GM21619 (cell line): Measurements from ENCODE around the gene FBXO8.

Source experiments
- ATAC-seq: cut with Tn5 transposase; IDR thresholded peaks from one replicate; pipeline ENCODE4 v1.9.1; 2021; ENCODE audit not compliant: unreplicated experiment

The FBXO8 gene

DNA sequence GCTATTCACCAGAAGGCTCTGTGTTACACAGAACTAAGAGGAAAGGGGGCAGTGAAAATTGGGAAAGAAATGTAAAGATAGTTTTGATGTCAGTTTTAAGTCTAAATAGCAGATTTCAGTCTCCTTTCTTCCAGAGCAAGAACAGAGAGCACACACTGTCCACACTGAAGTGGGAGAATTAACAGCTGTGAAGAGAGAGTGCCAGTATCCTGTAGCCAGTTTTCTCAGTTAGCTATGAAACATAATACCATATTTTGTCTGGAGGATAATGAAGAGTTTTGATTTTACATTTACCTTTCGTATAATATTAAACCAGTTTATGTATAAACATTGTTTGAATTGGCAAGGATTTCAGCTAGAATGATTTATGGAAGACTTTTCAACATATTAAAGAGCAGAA lies 35.1 kb downstream of the FBXO8 start:
- ATAC-seq: no peak

DNA sequence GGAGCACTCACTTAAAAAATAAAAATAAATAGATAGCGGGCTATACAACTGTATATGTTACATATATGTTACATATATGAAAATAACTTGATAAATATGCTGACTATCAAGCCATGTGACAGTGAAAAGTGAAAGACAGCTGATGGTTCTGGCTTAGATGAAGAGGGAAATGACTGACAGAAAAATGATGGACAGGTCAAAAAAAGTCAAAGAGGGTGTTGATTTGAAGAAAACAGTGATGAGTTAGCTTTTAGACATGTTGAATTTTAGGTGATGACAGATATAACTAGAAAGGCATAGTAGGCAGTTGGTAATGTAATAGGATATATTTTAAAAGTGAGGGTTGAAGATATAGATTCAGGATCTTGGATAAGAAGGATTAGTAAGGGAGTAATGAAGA lies 37.8 kb downstream of the FBXO8 start:
- ATAC-seq: no peak

- no peak for ATAC-seq
These were observed 39.0 kb downstream of the FBXO8 start for GRCh38 chr4:174244441-174244840.

DNA sequence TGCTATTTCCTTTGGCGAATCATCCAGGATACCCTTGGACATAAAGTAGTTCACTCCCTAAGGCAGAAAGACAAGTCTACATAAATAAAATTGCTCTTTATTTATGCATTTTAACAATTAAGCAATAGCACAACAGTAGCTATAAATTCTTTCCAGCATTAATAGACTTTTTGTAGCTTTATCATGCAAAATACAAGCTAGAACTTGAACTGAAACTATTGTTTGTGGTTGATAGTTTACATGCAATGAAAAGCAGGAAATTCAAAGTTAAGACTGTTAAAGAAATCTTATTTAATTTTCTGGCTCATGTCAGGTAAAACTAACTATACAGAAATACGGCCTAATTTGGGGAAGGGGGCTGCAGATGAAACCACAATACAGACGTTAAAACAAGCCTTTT lies 42.3 kb downstream of the FBXO8 start:
- ATAC-seq: no peak

DNA sequence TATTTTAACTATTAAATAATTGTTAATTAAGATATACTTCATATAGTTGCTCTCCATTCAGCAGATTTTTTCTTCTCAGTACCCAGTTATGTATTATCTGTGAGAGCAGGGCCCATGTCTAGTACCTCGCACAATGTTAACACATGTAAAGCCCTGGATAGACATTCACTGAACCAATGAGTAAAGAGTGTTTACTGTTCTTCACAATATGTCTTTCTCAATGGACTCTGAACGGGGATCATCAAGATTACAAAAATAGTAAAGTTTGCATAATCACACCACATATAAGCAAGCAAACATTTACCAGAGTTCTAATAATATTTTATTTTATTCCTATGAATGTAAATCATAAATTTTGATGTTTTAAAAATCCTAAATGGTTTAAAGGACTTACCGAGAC lies 47.1 kb downstream of the FBXO8 start:
- no peak for ATAC-seq

GRCh38 chr4:174230680-174231079 lies 52.8 kb downstream of the FBXO8 start:
- no peak for ATAC-seq

GRCh38 chr4:174230148-174230547 lies 53.3 kb downstream of the FBXO8 start:
- no peak for ATAC-seq

DNA sequence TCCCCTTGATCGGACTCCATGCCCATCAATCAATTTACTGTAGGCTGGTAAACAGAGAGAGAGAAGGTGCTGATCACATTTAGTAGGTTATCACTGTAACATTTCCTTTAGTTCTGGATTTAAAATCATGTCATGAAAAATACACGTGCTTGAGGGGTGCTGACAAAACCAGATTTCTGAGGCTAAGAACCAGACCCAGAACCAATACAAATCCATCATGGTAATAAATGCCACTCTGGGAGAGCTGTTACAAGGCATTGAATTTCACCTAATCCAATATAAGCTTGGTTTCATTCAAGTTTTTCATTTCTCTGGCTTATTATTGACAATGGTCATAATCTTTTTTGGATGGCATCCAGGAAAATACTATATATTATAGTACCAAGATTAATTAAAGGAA lies 54.5 kb downstream of the FBXO8 start:
- no peak for ATAC-seq

DNA sequence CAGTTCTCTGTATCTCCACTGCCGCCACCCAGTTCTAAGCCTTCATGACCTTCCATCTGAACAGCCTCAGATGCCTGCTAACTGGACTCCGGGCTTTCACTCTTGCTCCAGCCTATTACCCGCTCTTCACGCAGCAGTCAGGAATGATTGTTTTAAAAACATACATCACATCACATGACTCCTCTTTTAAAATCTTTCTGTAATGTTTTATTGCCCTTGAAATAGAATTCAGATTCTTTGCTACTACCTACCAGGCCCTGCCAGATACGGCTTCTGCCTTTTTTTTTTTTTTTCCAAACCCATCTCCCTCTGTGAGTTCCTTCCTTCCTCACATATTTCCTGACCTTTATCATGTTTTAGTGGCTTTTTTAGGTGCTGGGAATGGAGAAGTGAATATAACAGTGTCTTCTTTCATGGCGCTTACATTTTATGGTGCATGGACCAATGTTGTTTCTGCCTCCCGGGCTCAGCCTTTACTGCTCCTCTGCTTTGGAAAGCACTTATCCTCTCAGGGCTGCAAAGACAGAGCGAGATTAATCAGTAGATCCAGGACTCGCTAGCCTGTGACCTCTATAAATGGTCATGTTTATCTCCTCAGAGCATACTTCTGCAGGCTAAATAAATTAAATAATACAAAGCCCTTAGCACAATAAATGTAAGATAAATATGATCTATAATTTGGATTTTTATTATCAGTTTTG lies 58.0 kb downstream of the FBXO8 start:
- ATAC-seq: no peak

- no peak for ATAC-seq
These were observed 58.9 kb downstream of the FBXO8 start for GRCh38 chr4:174224550-174224949.

DNA sequence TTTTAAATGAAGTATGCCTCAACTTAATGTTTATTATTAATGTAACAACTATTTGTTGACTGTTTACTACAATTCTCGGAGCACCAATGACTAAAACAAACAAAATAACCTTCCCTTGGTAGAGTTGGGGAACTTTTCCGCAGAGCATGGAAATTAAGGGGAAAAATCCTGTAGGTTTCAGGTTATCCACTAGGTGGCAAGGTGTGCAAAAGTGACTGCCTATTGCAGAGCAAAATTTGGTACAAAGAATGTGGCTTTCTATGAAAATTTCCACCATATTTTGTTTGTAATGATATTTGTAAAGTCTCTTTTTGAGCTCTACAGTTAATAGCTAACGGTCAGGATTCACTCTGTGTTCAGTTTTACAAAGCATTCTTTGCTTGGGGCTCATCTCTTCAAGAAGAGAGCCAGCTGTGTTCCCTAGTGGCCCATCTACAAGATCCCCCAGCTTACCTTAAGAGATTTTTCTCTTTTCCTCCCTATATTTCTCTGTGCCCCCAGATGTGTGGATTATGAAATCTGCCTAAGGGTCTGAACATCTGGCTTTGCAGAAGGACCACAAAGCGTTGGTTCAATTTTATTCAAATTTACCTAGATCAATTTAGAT lies 61.1 kb downstream of the FBXO8 start:
- peak; percentile 75 for ATAC-seq

GRCh38 chr4:174218127-174218790 lies 65.2 kb downstream of the FBXO8 start:
- no peak for ATAC-seq

DNA sequence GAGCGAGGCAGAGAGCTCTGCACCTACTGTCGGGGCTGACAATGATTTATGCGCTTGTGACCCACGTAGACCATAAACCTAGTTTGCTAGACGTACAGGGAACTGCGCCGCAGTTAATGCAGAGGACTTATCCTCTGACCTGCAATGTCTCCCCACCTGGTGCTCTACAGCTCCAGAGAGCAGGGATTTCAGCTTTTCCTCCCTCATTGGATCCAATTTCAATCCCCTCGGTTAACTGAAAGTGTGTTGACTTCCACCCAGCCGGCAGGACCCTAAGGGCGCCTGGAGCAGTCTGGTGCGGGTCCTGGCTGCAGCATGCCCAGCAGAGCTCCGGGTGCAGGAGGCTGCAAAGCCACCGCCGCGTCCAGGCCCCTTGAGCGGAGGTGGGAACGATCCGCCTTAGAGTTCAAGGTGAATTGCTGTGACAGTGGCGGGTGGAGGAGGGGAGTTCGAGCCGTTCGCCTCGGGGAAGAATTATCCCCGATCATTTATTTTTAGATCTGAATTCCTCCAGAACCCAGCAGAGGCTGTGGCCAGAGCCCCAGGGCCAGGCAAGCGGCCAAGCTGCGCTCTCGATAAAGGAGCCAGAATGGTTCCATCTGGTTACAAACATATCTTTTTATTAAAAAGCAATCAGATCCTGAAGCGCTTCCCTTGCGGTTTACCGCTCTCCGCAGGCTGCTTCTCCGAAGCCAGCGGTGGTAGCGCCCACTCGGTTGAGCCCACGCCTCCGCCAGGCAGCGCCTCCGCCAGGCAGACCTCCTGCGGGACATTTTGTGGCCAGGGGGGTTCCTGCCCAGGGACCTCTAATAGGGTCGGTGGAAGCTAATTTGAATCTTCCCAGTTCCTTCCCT lies 66.0 kb downstream of the FBXO8 start:
- no peak for ATAC-seq

DNA sequence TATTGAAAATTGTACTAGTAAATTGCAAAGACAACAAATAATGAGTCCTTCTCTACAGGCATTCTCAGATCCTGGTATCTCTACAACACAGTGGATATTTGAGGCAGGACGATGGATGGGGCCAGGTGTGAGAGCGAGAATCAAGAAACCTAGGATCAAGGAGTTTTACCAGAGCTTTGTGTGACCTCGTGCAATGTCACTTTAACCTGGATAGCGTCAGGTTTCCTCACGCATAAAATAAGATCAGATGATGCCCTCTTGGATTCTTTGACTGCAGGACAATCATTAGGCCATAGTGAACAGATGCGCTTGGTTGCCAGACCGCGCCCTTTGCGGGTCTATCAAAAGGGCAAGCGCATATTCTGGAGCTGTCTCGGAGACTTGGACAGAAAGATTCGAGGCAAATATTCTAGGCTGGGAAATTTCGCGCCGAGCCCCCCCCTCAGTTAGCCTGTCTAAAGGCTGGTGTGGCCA lies 66.6 kb downstream of the FBXO8 start:
- no peak for ATAC-seq

DNA sequence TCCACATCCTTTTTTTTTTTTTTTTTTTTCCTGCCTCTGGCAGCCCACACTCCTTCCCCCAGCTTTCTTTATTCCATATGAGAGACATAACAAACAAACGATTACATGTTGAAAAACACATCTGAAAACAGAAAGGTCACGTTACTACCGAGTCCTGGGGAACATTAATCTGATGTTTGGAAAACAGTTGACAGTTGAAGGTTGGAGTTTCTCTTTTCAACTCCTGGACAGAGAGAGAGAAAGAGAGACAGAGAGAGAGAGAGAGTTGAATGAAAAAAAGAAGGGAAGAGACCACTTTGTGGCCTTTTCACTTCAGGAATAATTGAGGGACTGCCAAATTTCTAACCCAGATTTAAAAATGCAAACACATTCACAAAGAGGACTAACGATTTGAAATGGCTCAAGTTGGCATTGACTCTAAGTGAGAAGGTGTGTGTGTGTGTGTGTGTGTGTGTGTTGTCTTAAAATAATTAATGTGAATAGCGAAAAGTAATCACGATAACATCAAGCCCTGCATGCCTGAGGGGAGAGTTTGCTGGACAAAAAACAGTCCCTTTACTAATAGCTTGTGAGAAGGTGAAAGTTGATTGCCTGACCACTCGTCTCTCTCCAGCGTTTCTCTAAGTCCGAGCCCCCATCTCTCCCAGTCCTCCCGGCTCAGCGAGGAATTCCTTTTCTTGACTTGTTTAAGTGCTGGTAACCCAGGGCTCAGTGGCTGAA lies 67.3 kb downstream of the FBXO8 start:
- no peak for ATAC-seq

DNA sequence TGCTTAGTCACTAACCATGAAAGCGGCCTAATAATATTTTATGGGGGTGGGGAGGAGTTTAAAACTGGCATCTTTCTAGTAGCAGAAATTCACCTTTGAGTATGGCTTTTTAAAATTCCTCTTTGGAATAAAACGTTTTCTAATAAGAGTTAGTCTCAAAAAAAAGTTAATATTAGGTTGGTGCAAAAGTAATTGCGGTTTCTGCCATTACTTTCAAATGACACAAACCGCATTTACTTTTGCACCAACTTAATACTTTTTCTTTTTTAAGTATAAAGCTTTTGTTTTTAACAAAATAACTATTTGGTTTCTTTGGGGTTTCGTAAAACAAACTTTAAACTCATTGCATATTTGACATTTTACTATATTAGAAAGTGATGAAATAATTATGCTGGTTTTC lies 68.4 kb downstream of the FBXO8 start:
- no peak for ATAC-seq

GRCh38 chr4:174214101-174214878 lies 69.2 kb downstream of the FBXO8 start:
- no peak for ATAC-seq

GRCh38 chr4:174213731-174214100 lies 69.8 kb downstream of the FBXO8 start:
- no peak for ATAC-seq

- ATAC-seq: no peak
These were observed 71.4 kb downstream of the FBXO8 start for GRCh38 chr4:174212061-174212460.

GRCh38 chr4:174211622-174212044 lies 71.8 kb downstream of the FBXO8 start:
- ATAC-seq: no peak
